Neural crest cell (in vitro differentiated cells): ENCODE measurements around the gene HSD17B11. TPM values are rescaled to one million over a fixed set of nuclear protein-coding genes. Genes with fewer than 3 reads are reported as not detected.

Source experiments
- DNase-seq: peaks from one replicate; pipeline ENCODE4 v3.0.0; 2021; ENCODE audit warnings: low read depth, mixed read lengths, low spot score
- H3K27ac Mint-ChIP-seq: one replicate; pipeline ENCODE4 v1.8.0; 2021; ENCODE audit warnings: mild to moderate bottlenecking, mixed read lengths; ENCODE audit not compliant: unreplicated experiment
- H3K27me3 Mint-ChIP-seq: 2 replicates; pipeline ENCODE4 v1.8.0; 2021; ENCODE audit warnings: low read depth, mild to moderate bottlenecking, mixed read lengths
- H3K36me3 Mint-ChIP-seq: 2 replicates; pipeline ENCODE4 v1.8.0; 2021; ENCODE audit warnings: low read depth, mild to moderate bottlenecking, mixed read lengths
- H3K4me1 Mint-ChIP-seq: 2 replicates; pipeline ENCODE4 v1.8.0; 2021; ENCODE audit warnings: mixed read lengths
- H3K4me3 Mint-ChIP-seq: one replicate; pipeline ENCODE4 v1.8.0; 2021; ENCODE audit warnings: mild to moderate bottlenecking, mixed read lengths
- H3K9me3 Mint-ChIP-seq: 2 replicates; pipeline ENCODE4 v1.8.0; 2021; ENCODE audit warnings: mixed read lengths
- total RNA-seq: library from RNA; stranded (reverse); gene quantifications from 2 replicates; pipeline ENCODE4 v1.2.1, GENCODE V29; 2021
- TF ChIP-seq, protein P1 (sequence below): fragments of 200-600 bp; sonication (generic); conservative IDR thresholded peaks from 2 replicates; pipeline ENCODE4 v1.5.0; 2021; ENCODE audit warnings: antibody characterized with exemption, mild to moderate bottlenecking

HSD17B11 gene
- total RNA-seq, 1 donor from 2014 or later: 18.4 TPM

DNA sequence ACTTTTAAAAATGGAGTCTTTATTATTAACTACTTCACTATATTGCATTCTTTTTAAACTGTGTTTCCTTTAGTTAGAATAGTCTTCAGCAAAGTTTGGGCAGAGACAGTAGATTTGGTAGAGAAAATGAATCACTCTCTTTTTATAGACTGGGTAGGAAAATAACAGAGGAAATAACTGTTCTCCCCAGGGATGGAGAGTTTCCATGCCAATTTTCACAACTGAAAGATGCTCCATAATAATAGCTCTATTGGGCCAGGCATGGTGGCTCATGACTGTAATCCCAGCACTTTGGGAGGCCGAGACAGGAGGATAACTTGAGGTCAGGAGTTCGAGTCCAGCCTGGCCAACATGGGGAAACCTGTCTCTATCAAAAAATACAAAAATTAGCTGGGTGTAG lies 81.4 kb downstream of the HSD17B11 start:
- Mint-ChIP-seq H3K36me3 (no peaks in the 10 kb centered on the region), H3K4me1 (peaks cover 4% of the 10 kb centered on the region), H3K27ac (no peak overlapping the region), H3K9me3 (no peaks in the 10 kb centered on the region), H3K4me3 (no peak overlapping the region), H3K27me3 (no peaks in the 10 kb centered on the region)
- TF ChIP-seq, protein P1, sequence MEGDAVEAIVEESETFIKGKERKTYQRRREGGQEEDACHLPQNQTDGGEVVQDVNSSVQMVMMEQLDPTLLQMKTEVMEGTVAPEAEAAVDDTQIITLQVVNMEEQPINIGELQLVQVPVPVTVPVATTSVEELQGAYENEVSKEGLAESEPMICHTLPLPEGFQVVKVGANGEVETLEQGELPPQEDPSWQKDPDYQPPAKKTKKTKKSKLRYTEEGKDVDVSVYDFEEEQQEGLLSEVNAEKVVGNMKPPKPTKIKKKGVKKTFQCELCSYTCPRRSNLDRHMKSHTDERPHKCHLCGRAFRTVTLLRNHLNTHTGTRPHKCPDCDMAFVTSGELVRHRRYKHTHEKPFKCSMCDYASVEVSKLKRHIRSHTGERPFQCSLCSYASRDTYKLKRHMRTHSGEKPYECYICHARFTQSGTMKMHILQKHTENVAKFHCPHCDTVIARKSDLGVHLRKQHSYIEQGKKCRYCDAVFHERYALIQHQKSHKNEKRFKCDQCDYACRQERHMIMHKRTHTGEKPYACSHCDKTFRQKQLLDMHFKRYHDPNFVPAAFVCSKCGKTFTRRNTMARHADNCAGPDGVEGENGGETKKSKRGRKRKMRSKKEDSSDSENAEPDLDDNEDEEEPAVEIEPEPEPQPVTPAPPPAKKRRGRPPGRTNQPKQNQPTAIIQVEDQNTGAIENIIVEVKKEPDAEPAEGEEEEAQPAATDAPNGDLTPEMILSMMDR: no peak
- DNase-seq: no peak

DNA sequence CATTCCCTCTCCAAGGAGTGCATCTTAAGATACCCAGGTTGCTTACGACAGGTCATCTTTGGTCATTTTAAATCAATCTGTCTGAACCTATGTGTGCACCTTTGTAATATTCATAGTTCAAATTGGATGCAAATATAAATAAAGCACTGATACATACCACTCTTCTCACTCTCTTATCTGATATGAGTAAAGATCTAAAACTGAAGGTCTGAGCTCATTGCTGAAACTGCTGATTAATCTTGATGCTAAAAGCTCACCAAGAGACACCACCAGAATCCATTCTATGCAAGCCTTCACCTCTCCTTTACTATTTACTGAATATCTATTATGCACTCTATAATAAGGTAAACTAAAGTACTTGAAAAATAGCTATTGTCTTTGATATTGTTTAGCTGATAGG lies 84.9 kb downstream of the HSD17B11 start:
- Mint-ChIP-seq H3K9me3 (no peaks in the 10 kb centered on the region), H3K4me1 (peaks cover 4% of the 10 kb centered on the region), H3K36me3 (no peaks in the 10 kb centered on the region), H3K27me3 (no peaks in the 10 kb centered on the region), H3K27ac (no peak overlapping the region), H3K4me3 (no peak overlapping the region)
- DNase-seq: no peak
- TF ChIP-seq, protein P1: no peak

DNA sequence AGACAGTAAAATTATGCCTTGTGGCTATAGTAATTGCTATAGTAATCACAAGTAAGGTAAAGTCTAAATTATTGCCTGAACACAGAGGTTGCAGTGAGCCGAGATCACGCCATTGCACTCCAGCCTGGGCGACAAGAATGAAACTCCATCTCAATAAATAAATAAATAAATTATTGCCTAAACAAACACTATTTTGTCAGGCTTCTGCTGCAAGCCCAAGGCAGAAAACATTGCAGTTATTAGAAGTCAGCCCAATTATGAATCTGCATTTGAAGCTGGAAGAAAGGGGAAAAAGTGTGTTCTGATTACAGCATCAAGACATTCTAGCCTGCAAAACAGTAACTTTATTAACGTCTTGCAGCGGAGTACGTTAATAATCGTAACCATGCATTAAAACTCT lies 85.4 kb downstream of the HSD17B11 start:
- no peak for DNase-seq
- TF ChIP-seq, protein P1: no peak
- Mint-ChIP-seq H3K27ac (peak overlapping the region; percentile 91), H3K27me3 (no peaks in the 10 kb centered on the region), H3K4me1 (peaks cover 4% of the 10 kb centered on the region), H3K9me3 (no peaks in the 10 kb centered on the region), H3K4me3 (no peak overlapping the region), H3K36me3 (no peaks in the 10 kb centered on the region)

DNA sequence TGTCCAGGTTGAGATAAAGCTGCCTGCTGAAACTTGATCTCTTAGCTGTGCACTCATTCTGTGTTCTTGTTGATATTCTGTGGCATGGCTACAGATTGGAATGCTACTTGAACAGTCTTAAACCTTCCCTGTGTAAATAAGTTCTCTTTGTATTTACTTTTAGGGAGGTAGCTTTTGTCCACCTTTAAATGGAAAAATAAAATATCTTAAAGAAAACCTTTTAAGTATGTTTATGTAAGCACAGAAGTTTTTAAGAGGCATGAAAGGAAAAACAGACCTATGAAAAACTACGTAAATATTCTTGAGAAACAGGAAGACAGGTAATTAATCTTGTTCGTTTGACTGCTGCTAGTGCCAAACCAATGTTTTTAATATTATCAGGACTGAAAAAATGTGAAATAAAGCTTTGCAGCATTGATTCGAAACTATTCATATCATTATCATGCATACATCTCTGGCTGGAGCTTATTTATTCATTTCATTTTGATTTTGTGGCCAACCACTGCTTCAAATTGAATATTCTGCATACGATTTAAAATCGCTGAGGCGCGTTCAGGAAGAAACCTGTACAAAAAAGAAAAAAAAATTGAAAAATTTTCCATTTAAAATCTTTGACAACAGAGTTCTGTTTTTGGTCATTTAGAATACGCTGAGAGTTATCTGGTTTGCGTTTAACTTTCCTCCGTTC lies 86.1 kb downstream of the HSD17B11 start:
- H3K27ac Mint-ChIP-seq: peak overlapping the region; percentile 91
- peaks cover 5% of the 10 kb centered on the region for H3K4me1 Mint-ChIP-seq
- H3K27me3 Mint-ChIP-seq: no peaks in the 10 kb centered on the region
- TF ChIP-seq, protein P1: no peak
- no peak overlapping the region for H3K4me3 Mint-ChIP-seq
- H3K9me3 Mint-ChIP-seq: no peaks in the 10 kb centered on the region
- no peaks in the 10 kb centered on the region for H3K36me3 Mint-ChIP-seq
- no peak for DNase-seq

DNA sequence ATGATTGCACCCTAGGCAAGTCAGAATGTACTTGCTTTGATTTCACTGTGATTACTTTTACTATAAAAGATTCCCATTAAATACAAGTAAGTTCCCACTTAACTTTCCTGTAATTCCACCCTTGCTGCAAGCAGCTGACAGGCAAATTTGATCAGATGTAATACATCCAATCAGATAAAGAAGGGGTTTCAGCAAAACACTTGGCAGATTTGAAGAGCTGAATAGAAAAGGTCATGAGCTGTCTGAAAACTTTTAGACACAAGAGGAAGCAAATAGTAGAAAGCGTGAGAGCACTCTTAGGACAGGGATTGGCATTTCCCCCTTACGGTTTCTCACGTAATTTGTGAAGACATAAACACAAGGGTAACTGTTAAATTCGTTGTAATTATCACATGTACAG lies 91.1 kb downstream of the HSD17B11 start:
- Mint-ChIP-seq H3K9me3 (peaks cover 6% of the 10 kb centered on the region), H3K36me3 (peaks cover 1% of the 10 kb centered on the region), H3K27me3 (no peaks in the 10 kb centered on the region), H3K4me1 (peaks cover 3% of the 10 kb centered on the region), H3K4me3 (no peak overlapping the region), H3K27ac (no peak overlapping the region)
- TF ChIP-seq, protein P1: no peak
- no peak for DNase-seq
